Upper lobe of left lung (tissue), 6 donors: Measurements from ENCODE around the gene ZFHX3. TPM values are rescaled to one million over a fixed set of nuclear protein-coding genes. Genes with fewer than 3 reads are reported as not detected.
A peak's percentile ranks its signal among the peaks of the same experiment; 100 is the strongest.

ENCODE experiments used
- ATAC-seq, 2 donors: fragments of 200-7000 bp; cut with Tn5 transposase; one replicate each; pipeline ENCODE4 v1.9.1; 2022; ENCODE audit warnings: mild to moderate bottlenecking in 2 of 2, moderate library complexity in 2 of 2; ENCODE audit not compliant: low FRiP score in 2 of 2
- DNase-seq, 2 donors: peaks; one replicate each; pipeline ENCODE4 v3.0.0-alpha.2; 2019 to 2020
- H3K27ac ChIP-seq, 4 donors: fragments of 200-600 bp; sonication (generic); one replicate each; pipeline ENCODE4 v1.5.1; 2016 to 2019
- H3K27me3 ChIP-seq, 4 donors: fragments of 200-600 bp; sonication (generic); one replicate each; pipeline ENCODE4 v1.5.1; 2017 to 2019
- H3K36me3 ChIP-seq, 4 donors: fragments of 200-600 bp; sonication (generic); one replicate each; pipeline ENCODE4 v1.5.1; 2016 to 2019
- H3K4me1 ChIP-seq, 4 donors: fragments of 200-600 bp; sonication (generic); one replicate each; pipeline ENCODE4 v1.5.1; 2018 to 2019
- H3K4me3 ChIP-seq, 4 donors: fragments of 200-600 bp; sonication (generic); one replicate each; pipeline ENCODE4 v1.5.1; 2017 to 2019; ENCODE audit warnings: mild to moderate bottlenecking in 2 of 4, moderate library complexity in 1 of 4
- H3K9me3 ChIP-seq, 4 donors: fragments of 200-600 bp; sonication (generic); one replicate each; pipeline ENCODE4 v1.5.1; 2018 to 2019
- CTCF ChIP-seq, 6 experiments: fragments of 450-650 bp in 4 of 6; fragments of 200-600 bp in 2 of 6; sonication (generic) in 2 of 6; IDR thresholded peaks; one replicate each; pipeline ENCODE4 v1.5.1; 2016 to 2019; ENCODE audit warnings: antibody characterized with exemption in 6 of 6
- EP300 ChIP-seq, 4 donors: sonication (generic); formaldehyde crosslinking; IDR thresholded peaks; one replicate each; pipeline ENCODE4 v1.5.1; 2017; ENCODE audit warnings: antibody characterized with exemption in 4 of 4, control low read depth in 2 of 4
- POLR2A ChIP-seq, 4 donors: fragments of 450-650 bp; IDR thresholded peaks; one replicate each; pipeline ENCODE4 v1.5.1; 2016 to 2017; ENCODE audit warnings: antibody characterized with exemption in 4 of 4, mild to moderate bottlenecking in 2 of 4
- POLR2AphosphoS5 ChIP-seq, 2 donors: sonication (generic); formaldehyde crosslinking; IDR thresholded peaks; one replicate each; pipeline ENCODE4 v1.5.1; 2017; ENCODE audit warnings: antibody characterized with exemption in 2 of 2
- WGBS, 2 donors: methylation state at CpG; one replicate each; pipeline ENCODE4 v1.1.5; 2017 to 2018; 5-methylcytosine and 5-hydroxymethylcytosine counted together
- total RNA-seq, 6 donors: library from RNA; depleted of rRNA in 4 of 6; stranded (reverse); fragments of >200 nt in 4 of 6; gene quantifications; one replicate each; pipeline versions ENCODE4 v1.1.0 to v1.2.1, GENCODE V29; 2016 to 2021
- donor health status: DM: no; HTN: no; CAD: no; lungs with moderate emphysema.
- donor health status: DM: no; HTN: yes; CAD: no; lungs with severe emphysema.

ZFHX3 gene
- total RNA-seq, 6 donors from 2014 or later: 22.4 to 40.3 (median 27.0) TPM

GRCh38 chr16:72886346-72886974, 161.5 kb downstream of the ZFHX3 start:
- WGBS, 2 donors: 85 to 86% methylated on average over 9 of the region's 9 CpGs
- TF ChIP-seq CTCF (IDR thresholded peaks at IDR 0.05) (no peak), EP300 (IDR thresholded peaks at IDR 0.05) (no peak), POLR2A (IDR thresholded peaks at IDR 0.05) (no peak), POLR2AphosphoS5 (IDR thresholded peaks at IDR 0.05) (no peak)
- ATAC-seq: no peak
- H3K4me3 ChIP-seq: no peak overlapping the region
- no peaks in the 10 kb centered on the region for H3K9me3 ChIP-seq
- DNase-seq: no peak
- peaks cover 4 to 11% (median 7%) of the 10 kb centered on the region in 4 donors for H3K4me1 ChIP-seq
- no peak overlapping the region for H3K27ac ChIP-seq
- H3K36me3 ChIP-seq: peaks cover 0 to 38% (median 9%) of the 10 kb centered on the region in 4 donors
- H3K27me3 ChIP-seq: no peaks in the 10 kb centered on the region

GRCh38 chr16:72884573-72884972, 163.4 kb downstream of the ZFHX3 start:
- H3K9me3 ChIP-seq: no peaks in the 10 kb centered on the region
- ATAC-seq (peak in 1 of 2 donors; percentile 44), DNase-seq (peak in 1 of 2 donors; percentile 76)
- no peak for TF ChIP-seq CTCF (IDR thresholded peaks at IDR 0.05)
- TF ChIP-seq POLR2A (IDR thresholded peaks at IDR 0.05): no peak
- TF ChIP-seq POLR2AphosphoS5 (IDR thresholded peaks at IDR 0.05): peak in 1 of 2 donors; percentile 50
- TF ChIP-seq EP300 (IDR thresholded peaks at IDR 0.05): peak in 1 of 4 donors; percentile 83
- no peaks in the 10 kb centered on the region for H3K27me3 ChIP-seq
- H3K4me3 ChIP-seq: no peak overlapping the region
- WGBS, 2 donors: 64 to 67% methylated on average over 5 of the region's 5 CpGs
- H3K36me3 ChIP-seq: peaks cover 0 to 37% (median 9%) of the 10 kb centered on the region in 4 donors
- H3K4me1 ChIP-seq: peaks cover 4 to 11% (median 7%) of the 10 kb centered on the region in 4 donors
- peak overlapping the region in 3 of 4 donors; percentile 35 to 68 (median 46) for H3K27ac ChIP-seq

- ATAC-seq (no peak), DNase-seq (no peak)
- Histone ChIP-seq H3K4me1 (peaks cover 4 to 11% (median 7%) of the 10 kb centered on the region in 4 donors), H3K36me3 (peaks cover 0 to 33% (median 9%) of the 10 kb centered on the region in 4 donors), H3K9me3 (no peaks in the 10 kb centered on the region), H3K27me3 (no peaks in the 10 kb centered on the region), H3K4me3 (no peak overlapping the region), H3K27ac (peak overlapping the region in 3 of 4 donors; percentile 21 to 46 (median 33))
- whole genome bisulfite sequencing, 2 donors: 61 to 64% methylated on average over 4 of the region's 4 CpGs
- TF ChIP-seq POLR2A (IDR thresholded peaks at IDR 0.05) (no peak), CTCF (IDR thresholded peaks at IDR 0.05) (no peak), EP300 (IDR thresholded peaks at IDR 0.05) (no peak), POLR2AphosphoS5 (IDR thresholded peaks at IDR 0.05) (no peak)
Measured at GRCh38 chr16:72884037-72884436, 163.9 kb downstream of the ZFHX3 start.

- Histone ChIP-seq H3K9me3 (no peaks in the 10 kb centered on the region), H3K27me3 (no peaks in the 10 kb centered on the region), H3K4me1 (peaks cover 18 to 39% (median 37%) of the 10 kb centered on the region in 4 donors), H3K36me3 (peaks cover 0 to under 1% (median 0%) of the 10 kb centered on the region in 4 donors), H3K4me3 (no peak overlapping the region), H3K27ac (no peak overlapping the region)
- no peak for TF ChIP-seq CTCF (IDR thresholded peaks at IDR 0.05)
- no peak for TF ChIP-seq EP300 (IDR thresholded peaks at IDR 0.05)
- TF ChIP-seq POLR2A (IDR thresholded peaks at IDR 0.05): no peak
- no peak for TF ChIP-seq POLR2AphosphoS5 (IDR thresholded peaks at IDR 0.05)
- ATAC-seq (no peak), DNase-seq (no peak)
- WGBS, 2 donors: 85 to 88% methylated on average over 11 of the region's 11 CpGs
Measured at GRCh38 chr16:72879846-72880245, 168.1 kb downstream of the ZFHX3 start.
